Measurements from ENCODE around the gene HOXC13. TPM values are rescaled to one million over a fixed set of nuclear protein-coding genes. Genes with fewer than 3 reads are reported as not detected.

HOXC13 gene
- total and polyA plus RNA-seq, 2 of the 13 experiments (the other 11 are each of a cell fraction or from before 2014, with no cell fraction given): 0.07 TPM; not detected in 1

DNA sequence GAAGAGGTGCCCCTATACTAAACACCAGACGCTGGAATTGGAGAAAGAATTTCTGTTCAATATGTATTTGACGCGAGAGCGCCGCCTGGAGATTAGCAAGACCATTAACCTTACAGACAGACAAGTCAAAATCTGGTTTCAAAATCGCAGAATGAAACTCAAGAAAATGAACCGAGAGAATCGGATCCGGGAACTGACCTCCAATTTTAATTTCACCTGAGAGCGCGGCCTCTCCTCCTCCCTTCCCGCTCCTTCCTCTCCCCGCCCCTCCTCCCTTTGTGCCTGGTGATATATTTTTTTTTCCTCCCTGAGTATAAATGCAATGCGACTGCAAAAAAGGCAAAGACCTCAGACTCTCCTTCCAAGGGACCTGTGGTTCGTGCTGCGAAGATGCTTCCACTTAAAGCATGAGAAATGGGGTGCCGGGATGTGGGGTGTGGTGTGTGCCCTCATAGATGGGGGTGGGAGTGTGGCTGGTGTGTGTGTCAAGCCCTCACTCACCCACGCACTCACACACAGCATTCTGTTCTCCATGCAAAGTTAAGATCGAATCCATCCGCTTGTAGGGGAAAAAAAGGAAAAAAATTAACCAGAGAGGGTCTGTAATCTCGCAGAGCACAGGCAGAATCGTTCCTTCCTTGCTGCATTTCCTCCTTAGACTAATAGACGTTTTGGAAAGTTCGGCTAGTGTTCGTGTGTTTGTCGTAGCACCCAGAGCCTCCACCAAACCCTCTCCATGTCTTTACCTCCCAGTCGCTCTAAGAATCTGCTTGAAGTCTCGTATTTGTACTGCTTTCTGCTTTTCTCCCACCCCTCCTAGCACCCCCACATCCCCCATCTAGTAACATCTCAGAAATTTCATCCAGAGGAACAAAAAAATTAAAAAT lies 50.8 kb downstream of the HOXC13 start (continued):
- TF ChIP-seq ARID3A (IDR thresholded peaks at IDR 0.05; ENCODE audit: low read depth, low read length): no peak
- TF ChIP-seq CERS6 (CRISPR knock-in tag; IDR thresholded peaks at IDR 0.05): no peak
- TF ChIP-seq SNAPC2 (CRISPR knock-in tag; IDR thresholded peaks at IDR 0.05): no peak
- no peak for TF ChIP-seq HOXD1 (CRISPR knock-in tag; IDR thresholded peaks at IDR 0.05)
- no peak for TF ChIP-seq ARNT2 (CRISPR knock-in tag; IDR thresholded peaks at IDR 0.05; ENCODE audit: low read depth)
- no peak for TF ChIP-seq ZNF766 (CRISPR knock-in tag; IDR thresholded peaks at IDR 0.05; ENCODE audit: borderline replicate concordance)
- 0 out of 2 replicates have a peak, but pooled peaks have one; percentile 3 for TF ChIP-seq ZNF275 (CRISPR knock-in tag; IDR thresholded peaks at IDR 0.05; ENCODE audit: borderline replicate concordance)
- TF ChIP-seq STAG1 (CRISPR knock-in tag; IDR thresholded peaks at IDR 0.05): peak; percentile 68
- no peak for TF ChIP-seq ZNF496 (CRISPR knock-in tag; IDR thresholded peaks at IDR 0.05; ENCODE audit: insufficient replicate concordance)
- TF ChIP-seq RAD21 (CRISPR knock-in tag; IDR thresholded peaks at IDR 0.05): peak; percentile 24; the same call in 1 of the 2 replicates
- no peak for TF ChIP-seq SNAPC5 (CRISPR knock-in tag; IDR thresholded peaks at IDR 0.05; ENCODE audit: borderline replicate concordance)
- TF ChIP-seq SMC3 (IDR thresholded peaks at IDR 0.05; ENCODE audit: low read length): peak; percentile 30; the same call in 1 of the 2 replicates
- TF ChIP-seq SMAD3 (CRISPR knock-in tag; IDR thresholded peaks at IDR 0.05): no peak

Measured in HepG2 (cell line).